Neuronal stem cell (in vitro differentiated cells): ENCODE data around the gene MIPEP.

ENCODE experiments used
- DNase-seq: peaks from one replicate; pipeline ENCODE4 v3.0.0-alpha.2; 2013; ENCODE audit warnings: low spot score
- H2AFZ ChIP-seq: one replicate; pipeline ENCODE4 v1.6.1; 2013; ENCODE audit warnings: mild to moderate bottlenecking, low read length, inconsistent platforms
- H2AK5ac ChIP-seq: 2 replicates; pipeline ENCODE4 v1.6.1; 2013; ENCODE audit warnings: low read depth, mild to moderate bottlenecking, inconsistent platforms, low read length, moderate library complexity, mixed read lengths
- H2BK120ac ChIP-seq: 2 replicates; pipeline ENCODE4 v1.6.1; 2013; ENCODE audit warnings: low read depth, mild to moderate bottlenecking, inconsistent platforms, low read length, moderate library complexity, mixed read lengths
- H2BK12ac ChIP-seq: one replicate; pipeline ENCODE4 v1.6.1; 2013; ENCODE audit warnings: low read length, inconsistent platforms
- H2BK15ac ChIP-seq: 2 replicates; pipeline ENCODE4 v1.6.1; 2013; ENCODE audit warnings: mild to moderate bottlenecking, low read length, inconsistent platforms, mixed read lengths
- H2BK5ac ChIP-seq: one replicate; pipeline ENCODE4 v1.6.1; 2013; ENCODE audit warnings: inconsistent platforms, mild to moderate bottlenecking, low read length, moderate library complexity
- H3K14ac ChIP-seq: one replicate; pipeline ENCODE4 v1.6.1; 2013; ENCODE audit warnings: low read length, inconsistent platforms
- H3K18ac ChIP-seq: 2 replicates; pipeline ENCODE4 v1.6.1; 2013; ENCODE audit warnings: low read length, inconsistent platforms
- H3K23ac ChIP-seq: 2 replicates; pipeline ENCODE4 v1.6.1; 2013; ENCODE audit warnings: low read depth, mild to moderate bottlenecking, mixed read lengths, low read length, inconsistent platforms; ENCODE audit not compliant: poor library complexity
- H3K27ac ChIP-seq: replicated peaks from 3 replicates; pipeline ENCODE4 v1.5.1; 2013; ENCODE audit warnings: low read length, inconsistent platforms
- H3K27me3 ChIP-seq, 3 experiments: 2 replicates each; pipeline ENCODE4 v1.6.1; 2013; ENCODE audit warnings: low read length in 3 of 3, mild to moderate bottlenecking in 2 of 3, inconsistent platforms in 1 of 3, low read depth in 1 of 3, mixed read lengths in 1 of 3, moderate library complexity in 1 of 3; ENCODE audit not compliant: control insufficient read depth in 3 of 3, insufficient read depth in 3 of 3
- H3K36me3 ChIP-seq, 2 donors: replicated peaks in 1 of 2; 2 replicates each; pipeline ENCODE4 v1.6.1; 2013; ENCODE audit warnings: low read length in 2 of 2; ENCODE audit not compliant: control insufficient read depth in 2 of 2, insufficient read depth in 2 of 2
- H3K4ac ChIP-seq: 2 replicates; pipeline ENCODE4 v1.6.1; 2013; ENCODE audit warnings: inconsistent platforms, mild to moderate bottlenecking, low read length, moderate library complexity
- H3K4me1 ChIP-seq, 2 donors: 1 replicate in 1 of 2; 2 replicates in 1 of 2; pipeline ENCODE4 v1.6.1; 2013; ENCODE audit warnings: low read length in 2 of 2, low read depth in 1 of 2; ENCODE audit not compliant: control insufficient read depth in 2 of 2, insufficient read depth in 1 of 2
- H3K4me2 ChIP-seq: one replicate; pipeline ENCODE4 v1.6.1; 2013; ENCODE audit warnings: mild to moderate bottlenecking, low read length, inconsistent platforms; ENCODE audit not compliant: insufficient read depth, poor library complexity, severe bottlenecking
- H3K4me3 ChIP-seq, 2 donors: 2 replicates each; pipeline ENCODE4 v1.5.1; 2013; ENCODE audit warnings: low read length in 2 of 2, mild to moderate bottlenecking in 2 of 2, inconsistent platforms in 1 of 2, moderate library complexity in 1 of 2
- H3K79me1 ChIP-seq: one replicate; pipeline ENCODE4 v1.6.1; 2013; ENCODE audit warnings: low read depth, mild to moderate bottlenecking, inconsistent platforms, low read length, moderate library complexity
- H3K9ac ChIP-seq: one replicate; pipeline ENCODE4 v1.6.1; 2013; ENCODE audit warnings: mild to moderate bottlenecking, low read depth, low read length, inconsistent platforms; ENCODE audit not compliant: poor library complexity
- H3K9me3 ChIP-seq, 2 donors: replicated peaks in 1 of 2; 2 replicates each; pipeline versions ENCODE3 to v1.6.1; 2013; ENCODE audit warnings: low read length in 2 of 2, mild to moderate bottlenecking in 2 of 2, inconsistent platforms in 1 of 2, low read depth in 1 of 2, mixed read lengths in 1 of 2, moderate library complexity in 1 of 2; ENCODE audit not compliant: control insufficient read depth in 2 of 2, insufficient read depth in 1 of 2
- H4K8ac ChIP-seq: one replicate; pipeline ENCODE4 v1.6.1; 2013; ENCODE audit warnings: low read depth, mild to moderate bottlenecking, inconsistent platforms, low read length, moderate library complexity
- H4K91ac ChIP-seq: one replicate; pipeline ENCODE4 v1.6.1; 2013; ENCODE audit warnings: low read length, low read depth, mild to moderate bottlenecking, inconsistent platforms; ENCODE audit not compliant: poor library complexity
- WGBS, 2 donors: extraction: QIAGEN DNeasy Blood & Tissue Kit; methylation state at CpG; one replicate each; pipeline ENCODE4 v1.1.7; 2013; ENCODE audit warnings: missing lambda C conversion rate in 2 of 2, mixed read lengths in 1 of 2; ENCODE audit not compliant: insufficient read length in 2 of 2, insufficient replicate concordance in 1 of 2; ENCODE audit errors: extremely low coverage in 2 of 2; 5-methylcytosine and 5-hydroxymethylcytosine counted together

The MIPEP gene

GRCh38 chr13:23870356-23871140, 18.7 kb downstream of the MIPEP start:
- H3K4me1 ChIP-seq, result peaks cover 4 to 8% of the 10 kb centered on the region in 2 donors
- H3K14ac ChIP-seq, result no peak overlapping the region
- no peak overlapping the region for H4K91ac ChIP-seq
- no peak overlapping the region for H3K23ac ChIP-seq
- H2AFZ ChIP-seq, result no peak overlapping the region
- no CpG with 5 or more reads among the region's 12 CpGs for WGBS, 2 donors
- H2BK15ac ChIP-seq, result no peak overlapping the region
- H2AK5ac ChIP-seq, result no peak overlapping the region
- H3K79me1 ChIP-seq, result no peaks in the 10 kb centered on the region
- H3K27me3 ChIP-seq, result no peaks in the 10 kb centered on the region
- H3K18ac ChIP-seq, result no peak overlapping the region
- no peak overlapping the region for H3K4me3 ChIP-seq
- no peak overlapping the region for H2BK5ac ChIP-seq
- H3K27ac ChIP-seq, result no peak overlapping the region
- DNase-seq, result no peak
- H3K4me2 ChIP-seq, result no peak overlapping the region
- H2BK12ac ChIP-seq, result no peak overlapping the region
- H3K9me3 ChIP-seq, result no peaks in the 10 kb centered on the region
- no peaks in the 10 kb centered on the region for H3K36me3 ChIP-seq
- H3K4ac ChIP-seq, result no peak overlapping the region
- H2BK120ac ChIP-seq, result no peak overlapping the region
- H3K9ac ChIP-seq, result no peak overlapping the region
- no peak overlapping the region for H4K8ac ChIP-seq

- Histone ChIP-seq H2BK120ac (no peak overlapping the region), H3K27ac (no peak overlapping the region), H2BK12ac (no peak overlapping the region), H3K23ac (no peak overlapping the region), H3K18ac (no peak overlapping the region), H2BK5ac (no peak overlapping the region), H3K9me3 (no peaks in the 10 kb centered on the region), H4K91ac (no peak overlapping the region), H2AFZ (no peak overlapping the region), H3K4me3 (no peak overlapping the region), H3K27me3 (no peaks in the 10 kb centered on the region), H2AK5ac (no peak overlapping the region), H3K36me3 (no peaks in the 10 kb centered on the region), H3K4ac (no peak overlapping the region), H4K8ac (no peak overlapping the region), H3K9ac (no peak overlapping the region), H3K4me1 (peaks cover 4 to 8% of the 10 kb centered on the region in 2 donors), H2BK15ac (no peak overlapping the region), H3K14ac (no peak overlapping the region), H3K79me1 (no peaks in the 10 kb centered on the region), H3K4me2 (no peak overlapping the region)
- WGBS, 2 donors, result no CpG with 5 or more reads among the region's 5 CpGs
- no peak for DNase-seq
These were observed 20.7 kb downstream of the MIPEP start for GRCh38 chr13:23868521-23868920.

- no peaks in the 10 kb centered on the region for H3K79me1 ChIP-seq
- no peak overlapping the region for H3K14ac ChIP-seq
- H3K23ac ChIP-seq, result no peak overlapping the region
- no peak overlapping the region for H3K4ac ChIP-seq
- no peak overlapping the region for H2BK120ac ChIP-seq
- H2BK15ac ChIP-seq, result no peak overlapping the region
- H3K9ac ChIP-seq, result no peak overlapping the region
- no peak overlapping the region for H3K4me2 ChIP-seq
- H3K36me3 ChIP-seq, result no peaks in the 10 kb centered on the region
- H2BK12ac ChIP-seq, result no peak overlapping the region
- H2BK5ac ChIP-seq, result no peak overlapping the region
- no peaks in the 10 kb centered on the region for H3K27me3 ChIP-seq
- H2AK5ac ChIP-seq, result no peak overlapping the region
- no peaks in the 10 kb centered on the region for H3K9me3 ChIP-seq
- H3K18ac ChIP-seq, result no peak overlapping the region
- peak overlapping the region; percentile 38 for H2AFZ ChIP-seq
- no peak for DNase-seq
- no peak overlapping the region for H4K8ac ChIP-seq
- no peak overlapping the region for H3K4me3 ChIP-seq
- no peak overlapping the region for H3K27ac ChIP-seq
- no peak overlapping the region for H4K91ac ChIP-seq
- no CpG with 5 or more reads among the region's 8 CpGs for WGBS, 2 donors
- peaks cover 4 to 8% of the 10 kb centered on the region in 2 donors for H3K4me1 ChIP-seq
These were observed 22.1 kb downstream of the MIPEP start for GRCh38 chr13:23867027-23867491.

- Histone ChIP-seq H3K27me3 (no peaks in the 10 kb centered on the region), H2BK5ac (no peak overlapping the region), H3K9me3 (no peaks in the 10 kb centered on the region), H2BK120ac (no peak overlapping the region), H2AK5ac (no peak overlapping the region), H4K8ac (no peak overlapping the region), H3K27ac (no peak overlapping the region), H3K4me3 (no peak overlapping the region), H3K4me1 (peaks cover 4 to 8% of the 10 kb centered on the region in 2 donors), H3K36me3 (no peaks in the 10 kb centered on the region), H3K4me2 (no peak overlapping the region), H2BK12ac (no peak overlapping the region), H3K79me1 (no peaks in the 10 kb centered on the region), H3K14ac (no peak overlapping the region), H4K91ac (no peak overlapping the region), H3K4ac (no peak overlapping the region), H2BK15ac (no peak overlapping the region), H2AFZ (peak overlapping the region; percentile 38), H3K9ac (no peak overlapping the region), H3K18ac (no peak overlapping the region), H3K23ac (no peak overlapping the region)
- DNase-seq, result no peak
- WGBS, 2 donors, result no CpG with 5 or more reads among the region's 9 CpGs
These were observed 22.7 kb downstream of the MIPEP start for GRCh38 chr13:23866420-23867026.
